Spleen (tissue), 11 donors: ENCODE results near the gene ZFP42. TPM values are rescaled to one million over a fixed set of nuclear protein-coding genes. Genes with fewer than 3 reads are reported as not detected.

Source experiments
- DNase-seq: peaks from one replicate; pipeline ENCODE4 v3.0.0-alpha.2; 2020
- H3K27ac ChIP-seq, 8 donors: fragments of 200-600 bp; sonication (generic) in 7 of 8; 1 replicate in 4 of 8; 2 replicates in 4 of 8; pipeline versions ENCODE4 v1.5.0 to v1.8.0; 2016 to 2021; ENCODE audit warnings: inconsistent platforms in 4 of 8, mild to moderate bottlenecking in 4 of 8, moderate library complexity in 1 of 8
- H3K27me3 ChIP-seq, 7 donors: fragments of 200-600 bp; sonication (generic) in 6 of 7; replicated peaks in 1 of 7; 1 replicate in 4 of 7; 2 replicates in 3 of 7; pipeline versions ENCODE4 v1.5.0 to v1.8.0; 2016 to 2021; ENCODE audit warnings: inconsistent platforms in 3 of 7, mild to moderate bottlenecking in 1 of 7
- H3K36me3 ChIP-seq, 6 donors: fragments of 200-600 bp; sonication (generic) in 5 of 6; 1 replicate in 4 of 6; 2 replicates in 2 of 6; pipeline versions ENCODE4 v1.5.0 to v1.8.0; 2016 to 2021; ENCODE audit warnings: inconsistent platforms in 2 of 6
- H3K4me1 ChIP-seq, 6 donors: fragments of 200-600 bp; sonication (generic) in 5 of 6; 1 replicate in 3 of 6; 2 replicates in 3 of 6; pipeline versions ENCODE4 v1.5.0 to v1.8.0; 2016 to 2021; ENCODE audit warnings: inconsistent platforms in 3 of 6
- H3K4me3 ChIP-seq, 8 donors: fragments of 200-600 bp; sonication (generic) in 7 of 8; 1 replicate in 4 of 8; 2 replicates in 4 of 8; pipeline versions ENCODE4 v1.5.0 to v1.8.0; 2016 to 2021; ENCODE audit warnings: inconsistent platforms in 4 of 8, mild to moderate bottlenecking in 4 of 8, moderate library complexity in 2 of 8
- H3K9me3 ChIP-seq, 8 donors: fragments of 200-600 bp; sonication (generic) in 7 of 8; 1 replicate in 4 of 8; 2 replicates in 4 of 8; pipeline versions ENCODE4 v1.5.0 to v1.8.0; 2016 to 2021; ENCODE audit warnings: inconsistent platforms in 4 of 8
- CTCF ChIP-seq, 11 experiments: fragments of 200-600 bp in 7 of 11; fragments of 450-650 bp in 4 of 11; sonication (generic) in 4 of 11; IDR thresholded peaks in 8 of 11; conservative IDR thresholded peaks in 3 of 11; 1 replicate in 7 of 11; 2 replicates in 4 of 11; pipeline versions ENCODE4 v1.4.0 to v1.8.0; 2016 to 2021; ENCODE audit warnings: antibody characterized with exemption in 11 of 11, inconsistent platforms in 4 of 11, mild to moderate bottlenecking in 1 of 11
- POLR2A ChIP-seq, 3 donors: fragments of 450-650 bp; IDR thresholded peaks; one replicate each; pipeline ENCODE4 v1.5.1; 2017; ENCODE audit warnings: antibody characterized with exemption in 3 of 3, mild to moderate bottlenecking in 1 of 3
- POLR2AphosphoS5 ChIP-seq, 3 donors: sonication (generic); formaldehyde crosslinking; IDR thresholded peaks; one replicate each; pipeline ENCODE4 v1.5.1; 2017; ENCODE audit warnings: antibody characterized with exemption in 3 of 3
- WGBS, 5 donors: extraction: QIAGEN DNeasy Blood & Tissue Kit in 3 of 5; methylation state at CpG; one replicate each; pipeline versions ENCODE4 v1.1.5 to v1.1.7; 2013 to 2018; 5-methylcytosine and 5-hydroxymethylcytosine counted together
- intact Hi-C: fragments of 100-400 bp; cut with DNase I; formaldehyde crosslinking; loops from one replicate; pipeline ENCODE4 v1.15.0; 2023; ENCODE audit warnings: low total_unique reads
- polyA plus RNA-seq, 3 donors: library from polyadenylated mRNA; stranded (reverse); fragments of 200-250 nt; gene quantifications; one replicate each; pipeline ENCODE4 v1.2.1, GENCODE V29; 2013
- total RNA-seq, 7 donors: library from RNA; depleted of rRNA in 3 of 7; stranded (reverse); fragments of >200 nt in 3 of 7; fragmentation: NEBNext Ultra II Directional in 4 of 7; extraction: Animal tissue kit (Norgen Biotek cat#: 25700) in 4 of 7; gene quantifications; one replicate each; pipeline versions ENCODE4 v1.1.0 to v1.2.1, GENCODE V29; 2016 to 2021
- donor health status: healthy with polysubstance abuse.
- donor health status: DM: no; HTN: no; CAD: no; lungs with moderate emphysema.
- donor health status: DM: no; HTN: no; CAD: no.
- donor health status: Bipolar disorder and iron deficiency.
- donor health status: healthy.
- donor health status: DM: no; HTN: no; CAD: no.
- donor health status: DM: yes; HTN: yes; CAD: no.

The ZFP42 gene
- total and polyA plus RNA-seq, 10 donors = not detected

DNA sequence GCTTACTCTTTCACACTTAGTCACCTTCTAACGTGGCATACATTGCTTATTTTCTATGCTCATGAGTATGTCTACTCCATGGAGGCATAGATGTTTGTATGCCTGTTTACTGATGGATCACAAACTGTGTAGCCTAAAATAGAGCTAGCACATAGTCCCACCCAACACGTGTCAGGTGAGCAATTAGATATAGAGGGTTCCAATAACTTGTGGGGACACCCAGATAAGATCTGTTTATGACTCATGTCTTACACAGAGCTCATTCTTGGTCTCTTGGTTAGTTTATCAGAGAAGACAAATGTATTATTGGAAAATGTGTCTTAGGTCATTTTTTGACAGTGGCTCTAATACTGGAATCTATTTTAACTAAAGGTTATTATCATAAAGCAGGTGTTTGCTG, 6.8 kb downstream of the ZFP42 start:
- H3K4me3 ChIP-seq = no peak overlapping the region
- peaks cover 0 to 11% (median 1%) of the 10 kb centered on the region in 8 donors for H3K9me3 ChIP-seq
- H3K27me3 ChIP-seq = peaks cover 0 to 11% (median 0%) of the 10 kb centered on the region in 7 donors
- DNase-seq = no peak
- H3K36me3 ChIP-seq = no peaks in the 10 kb centered on the region
- 64 to 82% (median 76%) methylated on average over 2 of the region's 2 CpGs for WGBS, 5 donors
- H3K4me1 ChIP-seq = no peaks in the 10 kb centered on the region
- TF ChIP-seq POLR2A (IDR thresholded peaks at IDR 0.05) (no peak), POLR2AphosphoS5 (IDR thresholded peaks at IDR 0.05) (no peak), CTCF (IDR thresholded peaks at IDR 0.05 in 8 of 11, conservative IDR thresholded peaks at IDR 0.05 in 3 of 11) (no peak)
- no peak overlapping the region for H3K27ac ChIP-seq
- intact Hi-C loops = no loop called here

DNA sequence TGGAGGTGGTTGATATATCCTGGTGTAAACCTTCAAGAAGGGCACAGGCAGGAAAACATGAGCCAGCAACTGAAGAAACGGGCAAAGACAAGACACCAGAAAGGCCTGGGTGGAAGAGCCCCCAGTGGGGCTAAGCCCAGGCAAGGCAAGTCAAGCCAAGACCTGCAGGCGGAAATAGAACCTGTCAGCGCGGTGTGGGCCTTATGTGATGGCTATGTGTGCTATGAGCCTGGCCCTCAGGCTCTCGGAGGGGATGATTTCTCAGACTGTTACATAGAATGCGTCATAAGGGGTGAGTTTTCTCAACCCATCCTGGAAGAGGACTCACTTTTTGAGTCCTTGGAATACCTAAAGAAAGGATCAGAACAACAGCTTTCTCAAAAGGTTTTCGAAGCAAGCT, 7.2 kb downstream of the ZFP42 start:
- intact Hi-C loops = no loop called here
- Histone ChIP-seq H3K4me3 (no peak overlapping the region), H3K4me1 (no peaks in the 10 kb centered on the region), H3K27me3 (peaks cover 0 to 6% (median 0%) of the 10 kb centered on the region in 7 donors), H3K9me3 (peaks cover 0 to 9% (median 0%) of the 10 kb centered on the region in 8 donors), H3K36me3 (no peaks in the 10 kb centered on the region), H3K27ac (no peak overlapping the region)
- DNase-seq = no peak
- no peak for TF ChIP-seq POLR2A (IDR thresholded peaks at IDR 0.05)
- TF ChIP-seq POLR2AphosphoS5 (IDR thresholded peaks at IDR 0.05) = no peak
- TF ChIP-seq CTCF (IDR thresholded peaks at IDR 0.05 in 8 of 11, conservative IDR thresholded peaks at IDR 0.05 in 3 of 11) = no peak
- 82 to 91% (median 87%) methylated on average over 7 of the region's 7 CpGs for WGBS, 5 donors

DNA sequence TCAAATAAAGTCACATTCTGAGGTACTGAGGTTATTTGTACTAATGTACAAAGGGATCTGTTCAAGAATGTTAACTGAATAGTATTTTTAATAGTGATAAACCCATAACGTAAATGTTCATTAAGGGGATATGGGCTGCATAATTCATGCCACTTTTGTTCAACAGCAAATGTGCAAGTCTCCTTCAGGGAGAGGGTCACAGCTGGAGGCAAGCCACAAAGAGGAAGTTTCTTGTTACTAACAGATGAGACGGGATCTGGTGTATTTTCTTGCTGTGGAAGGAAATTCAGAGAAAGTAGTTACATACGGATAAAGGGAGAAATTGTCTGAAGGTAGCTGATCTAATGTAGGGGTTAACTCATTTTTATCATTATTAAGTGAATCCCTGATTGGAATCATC, 10.0 kb downstream of the ZFP42 start:
- Histone ChIP-seq H3K27ac (no peak overlapping the region), H3K4me1 (no peaks in the 10 kb centered on the region), H3K27me3 (no peaks in the 10 kb centered on the region), H3K36me3 (no peaks in the 10 kb centered on the region), H3K9me3 (peaks cover 0 to 15% (median 0%) of the 10 kb centered on the region in 8 donors), H3K4me3 (no peak overlapping the region)
- 14 to 30% (median 24%) methylated on average over 3 of the region's 3 CpGs for WGBS, 5 donors
- no peak for TF ChIP-seq POLR2AphosphoS5 (IDR thresholded peaks at IDR 0.05)
- no peak for TF ChIP-seq POLR2A (IDR thresholded peaks at IDR 0.05)
- TF ChIP-seq CTCF (IDR thresholded peaks at IDR 0.05 in 8 of 11, conservative IDR thresholded peaks at IDR 0.05 in 3 of 11) = no peak
- no peak for DNase-seq
- intact Hi-C loops = no loop called here

DNA sequence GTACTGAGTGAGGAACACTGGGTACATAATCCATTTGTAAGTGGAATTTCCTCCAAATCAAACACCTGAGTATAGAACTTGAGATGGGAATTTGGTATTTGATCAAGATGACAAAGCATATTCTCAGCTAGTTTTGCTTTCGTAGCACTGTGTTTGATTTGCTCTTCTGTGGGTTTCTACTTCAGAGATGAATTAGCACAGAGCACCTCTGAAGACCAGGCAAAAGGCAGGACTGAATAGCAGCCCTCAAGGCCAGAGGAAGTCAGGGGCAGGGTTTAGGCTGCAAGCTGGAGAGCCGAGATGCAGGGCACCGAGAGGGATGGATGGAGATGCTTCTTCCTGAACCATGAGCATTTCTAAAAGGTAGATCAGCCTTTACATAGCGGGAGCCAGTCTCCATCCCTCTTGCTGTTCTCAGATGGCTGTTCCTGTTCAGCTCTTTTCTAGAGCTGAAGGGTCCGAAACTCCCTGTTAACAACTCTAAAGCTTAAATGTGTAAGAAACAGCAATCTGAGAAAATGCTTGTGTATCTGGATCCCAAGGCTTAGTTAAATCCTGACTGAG, 10.8 kb downstream of the ZFP42 start:
- Histone ChIP-seq H3K9me3 (peaks cover 0 to 14% (median 0%) of the 10 kb centered on the region in 8 donors), H3K36me3 (no peaks in the 10 kb centered on the region), H3K27ac (no peak overlapping the region), H3K4me1 (no peaks in the 10 kb centered on the region), H3K27me3 (no peaks in the 10 kb centered on the region), H3K4me3 (no peak overlapping the region)
- no peak for DNase-seq
- WGBS, 5 donors = 54 to 70% (median 58%) methylated on average over 5 of the region's 5 CpGs
- TF ChIP-seq CTCF (IDR thresholded peaks at IDR 0.05 in 8 of 11, conservative IDR thresholded peaks at IDR 0.05 in 3 of 11) (no peak), POLR2A (IDR thresholded peaks at IDR 0.05) (no peak), POLR2AphosphoS5 (IDR thresholded peaks at IDR 0.05) (no peak)
- intact Hi-C loops = no loop called here
